SHP77 treated with DMSO at 0.1 percent for 48 hours (cell line): ENCODE data around the gene LINGO1.
A peak's percentile ranks its signal among the peaks of the same experiment; 100 is the strongest.

Source experiments
- DNase-seq: peaks from one replicate; lab custom pipeline; 2025; lab: John Stamatoyannopoulos, UW

The LINGO1 gene

GRCh38 chr15:77573802-77574201 lies 58.9 kb downstream of the LINGO1 start:
- DNase-seq, result no peak

- DNase-seq, result no peak
Measured at GRCh38 chr15:77572186-77572585, 60.5 kb downstream of the LINGO1 start.

- no peak for DNase-seq
Measured at GRCh38 chr15:77571741-77572140, 61.0 kb downstream of the LINGO1 start.

DNA sequence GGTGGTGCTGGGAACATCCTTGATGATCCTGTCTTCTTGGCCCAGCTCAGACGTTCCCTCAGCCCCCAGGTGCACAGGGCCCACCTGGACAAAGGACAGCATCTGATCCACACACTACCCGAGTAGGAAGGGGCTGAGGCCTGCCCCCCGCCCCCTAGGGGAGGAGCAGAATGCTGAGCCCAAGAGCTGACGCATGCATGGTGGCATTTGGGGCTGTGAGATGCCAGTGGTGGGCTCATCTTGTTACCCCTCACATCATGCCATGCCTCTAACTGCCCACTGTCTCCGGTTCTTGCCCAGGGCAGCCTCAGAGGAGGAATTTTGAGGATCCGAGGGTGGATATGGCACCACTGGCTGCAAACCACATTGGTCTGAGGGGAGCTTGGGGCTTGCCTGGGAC lies 61.5 kb downstream of the LINGO1 start:
- DNase-seq, result no peak

GRCh38 chr15:77569729-77570125 lies 63.0 kb downstream of the LINGO1 start:
- no peak for DNase-seq

GRCh38 chr15:77568973-77569728 lies 63.6 kb downstream of the LINGO1 start:
- DNase-seq, result peak; percentile 17

- DNase-seq, result no peak
Measured at GRCh38 chr15:77568014-77568972, 64.4 kb downstream of the LINGO1 start.

DNA sequence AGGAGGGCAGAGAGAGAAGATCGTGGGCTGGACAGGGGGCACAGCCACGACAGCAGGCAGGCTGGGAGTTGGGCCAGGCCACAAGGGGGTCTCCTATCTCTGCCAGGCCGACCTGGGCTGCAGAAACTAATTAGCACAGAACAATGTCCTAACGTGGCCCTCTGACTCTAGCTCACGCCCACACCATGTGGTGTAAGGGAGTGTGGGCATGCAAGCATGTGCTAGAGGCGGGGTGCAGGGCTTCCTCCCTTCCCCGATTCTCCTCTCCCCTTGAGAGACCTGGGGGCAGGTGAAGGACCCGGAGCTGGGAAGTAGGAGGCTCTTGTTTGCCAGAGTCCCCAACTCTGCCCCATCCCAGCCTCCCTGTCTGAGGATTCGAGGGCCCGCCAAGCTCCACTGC lies 65.5 kb downstream of the LINGO1 start:
- DNase-seq, result no peak

DNA sequence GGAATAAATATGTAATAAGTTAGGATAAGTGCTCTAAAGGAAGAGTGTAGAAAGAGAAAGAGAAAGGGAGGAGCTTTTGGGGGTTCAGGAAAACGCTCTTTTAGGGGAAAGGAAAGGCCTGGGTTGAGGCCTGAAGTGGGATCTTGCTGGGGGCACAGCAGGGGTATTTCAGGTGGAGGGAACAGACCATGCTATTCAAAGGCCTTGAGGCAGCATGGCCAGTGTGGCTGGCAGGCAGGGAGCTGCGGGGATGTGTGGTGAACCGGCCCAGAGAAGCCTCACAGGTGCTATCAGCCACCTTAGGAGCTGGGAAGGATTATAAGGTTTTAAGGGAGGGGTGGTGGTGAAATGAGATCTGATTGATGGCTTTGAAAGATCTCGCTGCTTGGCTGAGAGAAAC lies 66.6 kb downstream of the LINGO1 start:
- no peak for DNase-seq

DNA sequence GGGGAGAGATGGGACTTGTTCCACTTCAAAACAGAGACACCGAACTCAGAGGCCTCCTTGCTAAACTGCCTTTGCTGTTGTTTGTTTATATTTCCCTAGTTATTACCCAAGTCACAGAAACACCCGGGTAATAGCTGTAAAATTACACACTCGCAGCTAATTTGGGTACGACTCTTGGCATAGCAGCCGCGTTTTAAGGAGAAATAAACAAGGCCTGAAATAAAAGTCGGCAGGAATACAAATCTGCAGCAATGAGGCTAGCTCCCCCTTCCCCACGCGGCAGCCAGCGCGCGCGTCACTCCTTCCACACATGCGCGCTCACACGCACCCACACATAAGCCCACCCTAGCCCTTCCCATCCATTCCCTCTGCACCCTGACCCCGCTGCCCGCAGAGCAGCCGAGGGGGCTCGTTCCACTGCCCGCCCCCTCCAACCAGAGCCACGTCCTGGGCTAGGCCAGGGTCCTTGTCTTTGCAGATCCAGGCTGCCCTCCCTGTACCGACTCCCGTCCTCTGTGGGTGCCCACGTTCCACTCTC lies 67.3 kb downstream of the LINGO1 start:
- DNase-seq, result no peak

- no peak for DNase-seq
Measured at GRCh38 chr15:77564938-77565337, 67.8 kb downstream of the LINGO1 start.

DNA sequence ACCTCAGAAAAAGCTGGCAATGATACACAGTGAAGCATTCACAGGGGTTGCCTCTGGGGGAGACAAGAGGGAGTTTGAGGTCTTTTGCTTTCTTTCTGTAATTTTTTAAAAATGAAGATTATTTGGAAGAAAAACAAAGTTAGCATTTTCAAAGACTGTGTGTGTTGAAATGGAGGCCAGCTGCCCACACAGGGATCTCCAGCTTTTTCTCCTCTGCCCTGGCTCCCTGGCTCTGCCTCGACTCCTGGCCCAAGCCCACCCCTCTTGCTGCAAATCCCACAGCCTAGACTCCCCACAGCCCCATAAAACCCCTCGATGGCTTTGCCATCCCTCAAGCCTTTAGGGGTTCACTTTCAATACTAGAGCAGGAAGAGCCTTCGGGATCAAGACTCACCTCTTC lies 68.4 kb downstream of the LINGO1 start:
- DNase-seq, result no peak

GRCh38 chr15:77563623-77564156 lies 69.0 kb downstream of the LINGO1 start:
- no peak for DNase-seq
